HepG2 (cell line): Measurements from ENCODE around the gene MMP24OS. TPM values are rescaled to one million over a fixed set of nuclear protein-coding genes. Genes with fewer than 3 reads are reported as not detected.

Experiments used
- AHR ChIP-seq: IDR thresholded peaks from 2 replicates; pipeline ENCODE4 v1.6.1; 2018; ENCODE audit warnings: missing genetic modification reagents, missing compliant biosample characterization
- KIAA2018 ChIP-seq: sonication (generic); formaldehyde crosslinking; IDR thresholded peaks from 2 replicates; pipeline ENCODE4 v1.5.0; 2020; ENCODE audit warnings: mild to moderate bottlenecking, missing genetic modification reagents, borderline replicate concordance
- LCORL ChIP-seq, 2 experiments: fragments of 450-650 bp in 1 of 2; sonication (generic) in 1 of 2; formaldehyde crosslinking in 1 of 2; IDR thresholded peaks; 2 replicates each; pipeline versions ENCODE4 v1.5.0 to v1.6.1; 2017 to 2020; ENCODE audit warnings: antibody characterized with exemption in 1 of 2, missing genetic modification reagents in 1 of 2
- MEIS2 ChIP-seq: sonication (generic); formaldehyde crosslinking; IDR thresholded peaks from 2 replicates; pipeline ENCODE4 v1.9.0; 2021; ENCODE audit warnings: mild to moderate bottlenecking, missing genetic modification reagents
- NCOA2 ChIP-seq: sonication (generic); formaldehyde crosslinking; IDR thresholded peaks from 2 replicates; pipeline ENCODE4 v1.8.0; 2022; ENCODE audit warnings: inconsistent platforms
- NCOR1 ChIP-seq: fragments of 200-600 bp; sonication (generic); IDR thresholded peaks from 2 replicates; pipeline ENCODE4 v1.7.0; 2017; ENCODE audit warnings: antibody characterized with exemption, low read length, borderline replicate concordance
- NRL ChIP-seq: sonication (generic); formaldehyde crosslinking; IDR thresholded peaks from 2 replicates; pipeline ENCODE4 v1.5.0; 2020; ENCODE audit warnings: missing genetic modification reagents, mild to moderate bottlenecking, moderate library complexity, borderline replicate concordance
- POGK ChIP-seq: sonication (generic); formaldehyde crosslinking; conservative IDR thresholded peaks from 2 replicates; pipeline ENCODE4 v1.8.0; 2022; ENCODE audit warnings: mild to moderate bottlenecking, moderate library complexity, missing genetic modification reagents
- SCMH1 ChIP-seq: sonication (generic); formaldehyde crosslinking; IDR thresholded peaks from 2 replicates; pipeline ENCODE4 v1.9.0; 2021; ENCODE audit warnings: missing genetic modification reagents, mild to moderate bottlenecking, borderline replicate concordance
- TBX2 ChIP-seq: sonication (generic); formaldehyde crosslinking; IDR thresholded peaks from 2 replicates; pipeline ENCODE4 v1.5.0; 2020; ENCODE audit warnings: missing genetic modification reagents, mild to moderate bottlenecking, borderline replicate concordance
- ZBTB43 ChIP-seq: sonication (generic); formaldehyde crosslinking; conservative IDR thresholded peaks from 2 replicates; pipeline ENCODE4 v1.4.0; 2020; ENCODE audit warnings: missing genetic modification reagents
- ZGPAT ChIP-seq: IDR thresholded peaks from 2 replicates; pipeline ENCODE4 v1.6.1; 2016; ENCODE audit warnings: mild to moderate bottlenecking
- ZMYM2 ChIP-seq: sonication (generic); formaldehyde crosslinking; IDR thresholded peaks from 2 replicates; pipeline ENCODE4 v1.8.0; 2022; ENCODE audit warnings: mild to moderate bottlenecking, missing genetic modification reagents
- ZNF468 ChIP-seq: sonication (generic); formaldehyde crosslinking; IDR thresholded peaks from 2 replicates; pipeline ENCODE4 v1.8.0; 2022; ENCODE audit warnings: mild to moderate bottlenecking, moderate library complexity, missing genetic modification reagents
- ZNF672 ChIP-seq: sonication (generic); formaldehyde crosslinking; IDR thresholded peaks from 2 replicates; pipeline ENCODE4 v1.8.1; 2022; ENCODE audit warnings: missing genetic modification reagents
- polyA plus RNA-seq, 8 experiments: library from polyadenylated mRNA; depleted of rRNA in 3 of 8; stranded (reverse) in 7 of 8; unstranded in 1 of 8; fragments of >200 nt; fragmentation: Illumina TruSeq in 4 of 8; extraction: Trizol in 4 of 8; gene quantifications; 2 replicates each; pipeline versions ENCODE4 v1.2.1 to v1.2.3, GENCODE V29; 2011 to 2016; ENCODE audit warnings: low read depth in 4 of 8, missing spikeins in 1 of 8, mixed read lengths in 1 of 8; ENCODE audit not compliant: insufficient read depth in 1 of 8
- total RNA-seq, 5 experiments: library from RNA; depleted of rRNA; stranded (reverse); fragments of >200 nt; fragmentation: Illumina TruSeq; extraction: Trizol; gene quantifications; 2 replicates each; pipeline ENCODE4 v1.2.3, GENCODE V29; 2016; ENCODE audit warnings: low read depth in 1 of 5

MMP24OS gene
- total and polyA plus RNA-seq, 2 of the 13 experiments (the other 11 are each of a cell fraction or from before 2014, with no cell fraction given), result 6.0 to 8.5 TPM

- TF ChIP-seq POGK (CRISPR knock-in tag) (peak; percentile 86; the same call in 1 of the 2 replicates), ZNF468 (CRISPR knock-in tag) (0 out of 2 replicates have a peak, but pooled peaks have one; percentile 14), NRL (CRISPR knock-in tag) (no peak), ZMYM2 (CRISPR knock-in tag) (peak; percentile 97), ZNF672 (CRISPR knock-in tag) (no peak), AHR (CRISPR knock-in tag) (peak; percentile 42), LCORL (IDR thresholded peaks at IDR 0.05) (peak; percentile 98), LCORL (CRISPR knock-in tag; IDR thresholded peaks at IDR 0.05) (peak; percentile 99), KIAA2018 (CRISPR knock-in tag) (peak; percentile 93; the same call in 1 of the 2 replicates), ZGPAT (CRISPR knock-in tag) (peak; percentile 99), MEIS2 (CRISPR knock-in tag) (peak; percentile 82; the same call in 1 of the 2 replicates), SCMH1 (no peak), TBX2 (peak; percentile 100), ZBTB43 (CRISPR knock-in tag) (peak; percentile 83), NCOA2 (CRISPR knock-in tag) (peak; percentile 96), NCOR1 (peak; percentile 100)
Measured at GRCh38 chr20:35327074-35327976, 49.4 kb upstream of the MMP24OS start (continued).
